Measurements from ENCODE around the gene SLC43A2.

DNA sequence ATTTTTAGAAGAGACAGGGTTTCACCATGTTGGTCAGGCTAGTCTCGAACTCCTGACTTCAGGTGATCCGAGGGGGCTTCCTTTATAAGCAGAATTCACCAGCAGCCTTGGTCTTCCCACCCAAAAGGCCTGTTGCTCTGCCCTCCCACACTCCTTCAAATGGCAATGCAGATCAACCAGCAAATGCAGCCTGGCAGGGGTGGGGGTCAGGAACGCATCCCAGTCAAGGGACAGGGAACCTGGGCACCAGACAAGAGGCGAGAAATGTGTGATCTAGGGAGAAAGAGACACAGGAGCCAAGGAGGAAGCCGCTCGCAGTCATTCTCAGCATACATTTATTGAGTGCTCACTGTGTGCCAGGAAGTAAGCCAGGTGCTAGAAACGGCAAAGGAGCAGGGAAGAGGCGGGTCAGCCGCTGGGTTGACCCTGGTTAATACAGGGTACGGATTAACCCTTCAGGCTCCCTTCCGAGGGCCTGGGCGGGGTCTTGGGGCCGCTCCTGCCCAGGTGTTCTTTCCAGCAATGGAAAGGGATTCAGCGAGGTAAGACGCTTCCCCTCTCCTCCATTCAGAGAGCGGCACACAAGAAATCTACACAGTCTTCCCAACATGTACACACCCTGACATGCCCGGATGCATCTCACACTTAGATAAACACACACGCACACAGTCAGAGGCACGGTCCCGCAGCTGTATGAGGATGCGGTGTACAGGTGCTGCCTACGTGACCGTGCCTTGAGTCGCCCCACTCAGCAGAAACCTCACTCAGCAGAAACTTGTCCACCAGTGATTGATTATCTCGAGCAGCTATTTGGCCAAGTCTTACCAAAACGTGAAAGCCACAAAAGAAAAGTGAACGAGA, 59.5 kb downstream of the SLC43A2 start:
- TF ChIP-seq, protein P1, sequence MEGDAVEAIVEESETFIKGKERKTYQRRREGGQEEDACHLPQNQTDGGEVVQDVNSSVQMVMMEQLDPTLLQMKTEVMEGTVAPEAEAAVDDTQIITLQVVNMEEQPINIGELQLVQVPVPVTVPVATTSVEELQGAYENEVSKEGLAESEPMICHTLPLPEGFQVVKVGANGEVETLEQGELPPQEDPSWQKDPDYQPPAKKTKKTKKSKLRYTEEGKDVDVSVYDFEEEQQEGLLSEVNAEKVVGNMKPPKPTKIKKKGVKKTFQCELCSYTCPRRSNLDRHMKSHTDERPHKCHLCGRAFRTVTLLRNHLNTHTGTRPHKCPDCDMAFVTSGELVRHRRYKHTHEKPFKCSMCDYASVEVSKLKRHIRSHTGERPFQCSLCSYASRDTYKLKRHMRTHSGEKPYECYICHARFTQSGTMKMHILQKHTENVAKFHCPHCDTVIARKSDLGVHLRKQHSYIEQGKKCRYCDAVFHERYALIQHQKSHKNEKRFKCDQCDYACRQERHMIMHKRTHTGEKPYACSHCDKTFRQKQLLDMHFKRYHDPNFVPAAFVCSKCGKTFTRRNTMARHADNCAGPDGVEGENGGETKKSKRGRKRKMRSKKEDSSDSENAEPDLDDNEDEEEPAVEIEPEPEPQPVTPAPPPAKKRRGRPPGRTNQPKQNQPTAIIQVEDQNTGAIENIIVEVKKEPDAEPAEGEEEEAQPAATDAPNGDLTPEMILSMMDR (IDR thresholded peaks at IDR 0.05) = no peak
- TF ChIP-seq POLR2A (IDR thresholded peaks at IDR 0.05) = no peak

Data from upper lobe of left lung (tissue), 4 donors.